ENCODE measurements around the gene SLFNL1. TPM values are rescaled to one million over a fixed set of nuclear protein-coding genes. Genes with fewer than 3 reads are reported as not detected.

The SLFNL1 gene
- total RNA-seq = 0.32 and 0.69 TPM in 2 replicates

GRCh38 chr1:41021526-41022308 is at the start of gene SLFNL1:
TSS of gene SLFNL1 (minus strand) at chr1:41021725. CDS start at chr1:41020660, 1,065 bp downstream.

GRCh38 chr1:40979241-40980067 is 42.1 kb downstream of the SLFNL1 start, which contains the start of gene CTPS1:
TSS of gene CTPS1 (plus strand) at chr1:40979696. CDS start at chr1:40983291, 3,595 bp downstream.

Other genes with a start within 250 kb of the SLFNL1 start
- not detected in 2 replicates for gene KCNQ4, start 237.9 kb downstream of the SLFNL1 start, total RNA-seq
- gene CITED4, start 159.4 kb downstream of the SLFNL1 start, total RNA-seq = 3.0 and 3.4 TPM in 2 replicates
- 20.9 and 41.1 TPM in 2 replicates for gene CTPS1, start 42.0 kb downstream of the SLFNL1 start, total RNA-seq
- 8.4 and 16.7 TPM in 2 replicates for gene SCMH1, start 220.6 kb upstream of the SLFNL1 start, total RNA-seq

Data from bladder microvascular endothelial cell (primary cell).